IMR-90 (cell line): ENCODE measurements around the gene ABHD12. TPM values are rescaled to one million over a fixed set of nuclear protein-coding genes. Genes with fewer than 3 reads are reported as not detected.

ENCODE experiments used
- ATAC-seq: fragments of 200-7000 bp; cut with Tn5 transposase; 2 replicates; pipeline ENCODE4 v1.9.1; 2020; ENCODE audit warnings: low read depth, mild to moderate bottlenecking, moderate library complexity
- BruUV-seq: library from RNA; stranded (reverse); fragments of 400-500 nt; replicated peaks from 2 replicates; lab custom pipeline; 2021; lab: Mats Ljungman, UMichigan
- CTCF ChIA-PET: fragments of 300-600 bp; formaldehyde crosslinking; extraction: SDS; loops from one replicate; lab custom pipeline; 2021; ENCODE audit warnings: antibody characterized with exemption; lab: Yijun Ruan, JAX
- POLR2A ChIA-PET: fragments of 300-600 bp; sonication (Branson Sonifier 250); formaldehyde crosslinking; loops from one replicate; lab custom pipeline; 2022; ENCODE audit warnings: antibody characterized with exemption; ENCODE audit not compliant: unreplicated experiment; lab: Charles Lee
- DNase-seq: peaks from one replicate; pipeline ENCODE4 v3.0.0; 2013
- H2AFZ ChIP-seq: replicated peaks from 2 replicates; pipeline ENCODE3; 2013; ENCODE audit warnings: low read length, mild to moderate bottlenecking; ENCODE audit not compliant: poor library complexity
- H2AK5ac ChIP-seq: 2 replicates; pipeline ENCODE4 v1.6.1; 2013; ENCODE audit warnings: low read depth, low read length, inconsistent platforms
- H2AK9ac ChIP-seq: replicated peaks from 2 replicates; pipeline ENCODE3; 2013; ENCODE audit warnings: mild to moderate bottlenecking, low read depth, low read length, moderate library complexity; ENCODE audit not compliant: poor library complexity
- H2BK120ac ChIP-seq: 2 replicates; pipeline ENCODE4 v1.6.1; 2013; ENCODE audit warnings: low read depth, low read length, inconsistent platforms
- H2BK15ac ChIP-seq: 3 replicates; pipeline ENCODE4 v1.6.1; 2013; ENCODE audit warnings: low read depth, low read length, inconsistent platforms
- H2BK20ac ChIP-seq: 2 replicates; pipeline ENCODE4 v1.6.1; 2013; ENCODE audit warnings: low read depth, mild to moderate bottlenecking, inconsistent platforms, low read length, moderate library complexity
- H2BK5ac ChIP-seq: 2 replicates; pipeline ENCODE4 v1.6.1; 2013; ENCODE audit warnings: mild to moderate bottlenecking, low read depth, low read length, inconsistent platforms; ENCODE audit not compliant: poor library complexity, severe bottlenecking
- H3K14ac ChIP-seq: replicated peaks from 2 replicates; pipeline ENCODE4 v1.6.1; 2013; ENCODE audit warnings: low read depth, low read length, inconsistent platforms
- H3K18ac ChIP-seq: 2 replicates; pipeline ENCODE4 v1.6.1; 2013; ENCODE audit warnings: low read depth, low read length, control low read depth
- H3K23ac ChIP-seq: 2 replicates; pipeline ENCODE4 v1.6.1; 2013; ENCODE audit warnings: low read depth, low read length, inconsistent platforms
- H3K27ac ChIP-seq: 2 replicates; pipeline ENCODE4 v1.5.1; 2013; ENCODE audit warnings: mild to moderate bottlenecking, control low read depth, low read length; ENCODE audit not compliant: insufficient read depth
- H3K27me3 ChIP-seq: 2 replicates; pipeline ENCODE4 v1.6.1; 2013; ENCODE audit warnings: low read length; ENCODE audit not compliant: control insufficient read depth, insufficient read depth
- H3K36me3 ChIP-seq: 2 replicates; pipeline ENCODE4 v1.6.1; 2013; ENCODE audit warnings: low read length, mixed read lengths; ENCODE audit not compliant: control insufficient read depth, insufficient read depth
- H3K4ac ChIP-seq: 2 replicates; pipeline ENCODE4 v1.6.1; 2013; ENCODE audit warnings: low read depth, low read length, inconsistent platforms
- H3K4me1 ChIP-seq: 2 replicates; pipeline ENCODE4 v1.6.1; 2013; ENCODE audit warnings: low read length, mixed read lengths; ENCODE audit not compliant: control insufficient read depth, insufficient read depth
- H3K4me2 ChIP-seq: 2 replicates; pipeline ENCODE4 v1.6.1; 2013; ENCODE audit warnings: low read depth, mild to moderate bottlenecking, control low read depth, low read length, moderate library complexity
- H3K4me3 ChIP-seq: 2 replicates; pipeline ENCODE4 v1.5.1; 2013; ENCODE audit warnings: low read depth, mild to moderate bottlenecking, control low read depth, low read length, moderate library complexity; ENCODE audit not compliant: insufficient read depth
- H3K56ac ChIP-seq: 2 replicates; pipeline ENCODE4 v1.6.1; 2013; ENCODE audit warnings: low read length, inconsistent platforms; ENCODE audit not compliant: insufficient read depth; ENCODE audit errors: extremely low read depth
- H3K79me1 ChIP-seq, 2 experiments: 2 replicates each; pipeline ENCODE4 v1.6.1; 2013; ENCODE audit warnings: low read length in 2 of 2, inconsistent platforms in 1 of 2, low read depth in 1 of 2
- H3K9ac ChIP-seq: 2 replicates; pipeline ENCODE4 v1.6.1; 2013; ENCODE audit warnings: low read depth, low read length, control low read depth
- H3K9me1 ChIP-seq: 2 replicates; pipeline ENCODE4 v1.6.1; 2013; ENCODE audit warnings: low read length, inconsistent platforms; ENCODE audit not compliant: insufficient read depth
- H3K9me3 ChIP-seq: 2 replicates; pipeline ENCODE4 v1.6.1; 2013; ENCODE audit warnings: low read length; ENCODE audit not compliant: control insufficient read depth, insufficient read depth
- H4K20me1 ChIP-seq: 2 replicates; pipeline ENCODE4 v1.6.1; 2013; ENCODE audit warnings: low read length, inconsistent platforms; ENCODE audit not compliant: insufficient read depth
- H4K5ac ChIP-seq: 2 replicates; pipeline ENCODE4 v1.6.1; 2013; ENCODE audit warnings: mild to moderate bottlenecking, low read depth, low read length, control low read depth
- H4K8ac ChIP-seq, 2 experiments: 2 replicates each; pipeline ENCODE4 v1.6.1; 2013; ENCODE audit warnings: low read depth in 2 of 2, low read length in 2 of 2, control low read depth in 1 of 2, inconsistent platforms in 1 of 2
- H4K91ac ChIP-seq: 2 replicates; pipeline ENCODE4 v1.6.1; 2013; ENCODE audit warnings: low read depth, low read length, inconsistent platforms; ENCODE audit not compliant: insufficient read depth
- WGBS, 2 experiments: methylation state at CpG; one replicate each; pipeline versions ENCODE4 v1.1.5 to v1.1.7; 2013; ENCODE audit warnings: missing lambda C conversion rate in 2 of 2; ENCODE audit not compliant: insufficient read length in 1 of 2; ENCODE audit errors: extremely low coverage in 2 of 2; 5-methylcytosine and 5-hydroxymethylcytosine counted together
- dilution Hi-C: fragments of 300-500 bp; cut with HindIII; formaldehyde crosslinking; loops from one replicate; pipeline ENCODE4 v1.14.3; 2018; ENCODE audit warnings: low sequenced_read_pairs; ENCODE audit not compliant: unreplicated experiment
- in situ Hi-C: fragments of 300-500 bp; cut with MboI; formaldehyde crosslinking; loops from 3 replicates; pipeline ENCODE4 v1.14.3; 2019; ENCODE audit warnings: low sequenced_read_pairs, inconsistent platforms, mixed read lengths
- intact Hi-C: fragments of 100-400 bp; cut with micrococcal nuclease; formaldehyde crosslinking; loops from 2 replicates; pipeline ENCODE4 v1.10.0; 2022
- polyA plus RNA-seq, 3 experiments: library from polyadenylated mRNA; depleted of rRNA; stranded (reverse); fragments of >200 nt; gene quantifications; 2 replicates each; pipeline ENCODE4 v1.2.3, GENCODE V29; 2012; ENCODE audit warnings: low replicate concordance in 1 of 3
- total RNA-seq: library from RNA; depleted of rRNA; stranded (reverse); fragments of >200 nt; gene quantifications from 2 replicates; pipeline ENCODE4 v1.2.3, GENCODE V29; 2012
- TF ChIP-seq, protein P1 (sequence below): conservative IDR thresholded peaks from 2 replicates; pipeline ENCODE4 v1.5.1; 2012; ENCODE audit warnings: mild to moderate bottlenecking, low read depth, low read length, improper control_type of control experiment
- TF ChIP-seq, protein P2 (sequence below): fragments of 150-350 bp; IDR thresholded peaks from 2 replicates; pipeline ENCODE4 v1.6.1; 2016; ENCODE audit warnings: low read depth, mild to moderate bottlenecking, low read length, moderate library complexity, borderline replicate concordance

The ABHD12 gene
- total and polyA plus RNA-seq, 2 of the 4 experiments (the other 2 are of a cell fraction) = 80.7 to 108 TPM

DNA sequence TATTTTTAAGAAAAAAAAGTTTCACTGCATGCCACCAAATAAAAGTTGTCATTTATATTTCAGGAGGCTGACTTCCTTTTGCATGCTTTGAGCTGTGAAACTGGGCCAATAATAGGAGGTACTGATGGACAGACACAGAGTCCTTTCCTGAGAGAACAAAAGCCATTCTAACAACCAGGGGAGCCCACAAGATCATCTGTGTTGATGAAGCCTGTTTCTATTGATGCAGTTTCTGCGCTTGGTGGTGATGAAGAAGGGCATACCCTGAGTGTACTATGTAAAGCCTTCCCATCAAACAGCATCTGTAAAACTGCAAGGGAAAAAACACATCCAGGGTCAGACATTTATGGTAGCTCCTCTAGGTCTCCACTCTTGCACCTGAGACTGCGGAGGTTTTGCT is 34.8 kb downstream of the ABHD12 start:
- ChIA-PET CTCF (no interaction called here), POLR2A (no interaction called here)
- ATAC-seq = no peak

More for the DNA sequence above, 34.8 kb downstream of the ABHD12 start:
- WGBS, 2 experiments = 100% methylated on average over 1 of the region's 2 CpGs; no CpG with 5 or more reads in 1 of the 2 experiments
- Histone ChIP-seq H3K23ac (no peak overlapping the region; the same call in 1 of the 2 replicates), H4K8ac (no peak overlapping the region), H4K5ac (no peak overlapping the region), H3K18ac (no peak overlapping the region), H2BK15ac (no peak overlapping the region), H3K27ac (no peak overlapping the region), H2AK9ac (no peak overlapping the region), H4K91ac (no peak overlapping the region), H2AFZ (no peak overlapping the region), H2BK20ac (no peak overlapping the region), H3K36me3 (no peaks in the 10 kb centered on the region), H3K4ac (no peak overlapping the region), H3K9ac (no peak overlapping the region), H2BK120ac (no peak overlapping the region), H3K4me2 (no peak overlapping the region), H3K79me1 (peaks cover 30 to 76% of the 10 kb centered on the region in 2 experiments), H2BK5ac (no peak overlapping the region), H3K4me3 (no peak overlapping the region), H3K9me3 (no peaks in the 10 kb centered on the region), H3K27me3 (no peaks in the 10 kb centered on the region), H4K20me1 (peaks cover 27% of the 10 kb centered on the region), H3K14ac (no peak overlapping the region), H2AK5ac (no peak overlapping the region), H3K4me1 (peaks cover 25% of the 10 kb centered on the region), H3K56ac (no peak overlapping the region), H3K9me1 (peaks cover 24% of the 10 kb centered on the region)
- dilution Hi-C loops (no loop called here), in situ Hi-C loops (no loop called here), intact Hi-C loops (no loop called here)
- no peak for DNase-seq
- BruUV-seq = no TSS peak
- TF ChIP-seq, protein P1, sequence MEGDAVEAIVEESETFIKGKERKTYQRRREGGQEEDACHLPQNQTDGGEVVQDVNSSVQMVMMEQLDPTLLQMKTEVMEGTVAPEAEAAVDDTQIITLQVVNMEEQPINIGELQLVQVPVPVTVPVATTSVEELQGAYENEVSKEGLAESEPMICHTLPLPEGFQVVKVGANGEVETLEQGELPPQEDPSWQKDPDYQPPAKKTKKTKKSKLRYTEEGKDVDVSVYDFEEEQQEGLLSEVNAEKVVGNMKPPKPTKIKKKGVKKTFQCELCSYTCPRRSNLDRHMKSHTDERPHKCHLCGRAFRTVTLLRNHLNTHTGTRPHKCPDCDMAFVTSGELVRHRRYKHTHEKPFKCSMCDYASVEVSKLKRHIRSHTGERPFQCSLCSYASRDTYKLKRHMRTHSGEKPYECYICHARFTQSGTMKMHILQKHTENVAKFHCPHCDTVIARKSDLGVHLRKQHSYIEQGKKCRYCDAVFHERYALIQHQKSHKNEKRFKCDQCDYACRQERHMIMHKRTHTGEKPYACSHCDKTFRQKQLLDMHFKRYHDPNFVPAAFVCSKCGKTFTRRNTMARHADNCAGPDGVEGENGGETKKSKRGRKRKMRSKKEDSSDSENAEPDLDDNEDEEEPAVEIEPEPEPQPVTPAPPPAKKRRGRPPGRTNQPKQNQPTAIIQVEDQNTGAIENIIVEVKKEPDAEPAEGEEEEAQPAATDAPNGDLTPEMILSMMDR = no peak
- TF ChIP-seq, protein P2, sequence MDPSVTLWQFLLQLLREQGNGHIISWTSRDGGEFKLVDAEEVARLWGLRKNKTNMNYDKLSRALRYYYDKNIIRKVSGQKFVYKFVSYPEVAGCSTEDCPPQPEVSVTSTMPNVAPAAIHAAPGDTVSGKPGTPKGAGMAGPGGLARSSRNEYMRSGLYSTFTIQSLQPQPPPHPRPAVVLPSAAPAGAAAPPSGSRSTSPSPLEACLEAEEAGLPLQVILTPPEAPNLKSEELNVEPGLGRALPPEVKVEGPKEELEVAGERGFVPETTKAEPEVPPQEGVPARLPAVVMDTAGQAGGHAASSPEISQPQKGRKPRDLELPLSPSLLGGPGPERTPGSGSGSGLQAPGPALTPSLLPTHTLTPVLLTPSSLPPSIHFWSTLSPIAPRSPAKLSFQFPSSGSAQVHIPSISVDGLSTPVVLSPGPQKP = no peak
